Measurements from ENCODE around the gene CA14. TPM values are rescaled to one million over a fixed set of nuclear protein-coding genes. Genes with fewer than 3 reads are reported as not detected.

CA14 gene
- total and polyA plus RNA-seq, 9 of the 15 experiments (the other 6 are each of a cell fraction or from before 2014, with no cell fraction given), result 0.13 to 0.57 (median 0.26) TPM; not detected in 1

DNA sequence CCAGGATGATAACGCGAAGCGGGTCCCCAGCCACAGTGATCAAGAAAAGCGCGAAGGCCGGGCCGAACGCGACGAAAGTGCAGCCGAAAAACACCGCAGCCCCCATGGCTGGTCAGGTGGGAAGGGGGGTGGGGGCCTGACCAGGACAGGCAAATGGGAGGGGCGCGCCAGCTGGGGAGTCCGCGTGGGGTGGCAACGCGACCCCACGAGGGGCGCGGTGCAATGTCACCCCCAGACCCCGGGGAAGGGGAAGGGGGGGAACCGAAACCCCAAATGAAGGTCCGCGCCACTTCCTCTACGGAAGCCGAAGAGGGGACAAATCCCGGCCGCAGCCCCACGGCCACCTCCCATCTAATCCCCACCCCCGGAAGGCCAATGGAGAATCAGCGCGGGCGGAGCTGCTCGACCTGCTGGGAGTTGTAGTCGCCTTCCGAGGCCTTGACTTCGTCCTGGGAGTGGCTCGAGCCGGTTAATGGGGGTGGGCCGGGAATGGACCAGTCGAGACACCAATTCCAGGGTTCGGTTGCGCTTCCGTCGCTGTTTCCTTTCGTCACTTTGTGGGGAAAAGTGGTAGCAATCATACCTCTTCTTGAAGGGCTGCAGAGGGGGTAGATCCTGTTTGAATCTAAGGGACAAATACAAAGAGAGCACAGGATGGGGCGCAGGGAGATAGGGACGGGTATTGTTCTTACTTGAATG is 11.3 kb downstream of the CA14 start, which contains the start of gene APH1A (continued):
- TF ChIP-seq ID3 (CRISPR knock-in tag; IDR thresholded peaks at IDR 0.05) (no peak), ID3 (tag; IDR thresholded peaks at IDR 0.05) (no peak), KLF6 (CRISPR knock-in tag; IDR thresholded peaks at IDR 0.05; ENCODE audit: borderline replicate concordance) (peak; percentile 46; the same call in 1 of the 2 replicates), JUND (IDR thresholded peaks at IDR 0.05; ENCODE audit: borderline replicate concordance, low read depth, low read length) (peak; percentile 75), JUND (tag; IDR thresholded peaks at IDR 0.05; ENCODE audit: borderline replicate concordance, low read depth, low read length) (peak; percentile 38; the same call in 1 of the 3 replicates), HMGXB4 (CRISPR knock-in tag; IDR thresholded peaks at IDR 0.05) (0 out of 2 replicates have a peak, but pooled peaks have one; percentile 64), SAP30 (IDR thresholded peaks at IDR 0.05; ENCODE audit: borderline replicate concordance, insufficient read depth, low read depth, low read length, poor library complexity, severe bottlenecking) (no peak), ZNF143 (CRISPR knock-in tag; IDR thresholded peaks at IDR 0.05) (peak; percentile 91), BRD4 (IDR thresholded peaks at IDR 0.05) (peak; percentile 75; the same call in 1 of the 2 replicates), DPF2 (IDR thresholded peaks at IDR 0.05) (peak; percentile 37), ZFX (CRISPR knock-in tag; IDR thresholded peaks at IDR 0.05) (peak; percentile 79), NCOA1 (IDR thresholded peaks at IDR 0.05; ENCODE audit: low read depth) (no peak)
- TF ChIP-seq, protein P1, sequence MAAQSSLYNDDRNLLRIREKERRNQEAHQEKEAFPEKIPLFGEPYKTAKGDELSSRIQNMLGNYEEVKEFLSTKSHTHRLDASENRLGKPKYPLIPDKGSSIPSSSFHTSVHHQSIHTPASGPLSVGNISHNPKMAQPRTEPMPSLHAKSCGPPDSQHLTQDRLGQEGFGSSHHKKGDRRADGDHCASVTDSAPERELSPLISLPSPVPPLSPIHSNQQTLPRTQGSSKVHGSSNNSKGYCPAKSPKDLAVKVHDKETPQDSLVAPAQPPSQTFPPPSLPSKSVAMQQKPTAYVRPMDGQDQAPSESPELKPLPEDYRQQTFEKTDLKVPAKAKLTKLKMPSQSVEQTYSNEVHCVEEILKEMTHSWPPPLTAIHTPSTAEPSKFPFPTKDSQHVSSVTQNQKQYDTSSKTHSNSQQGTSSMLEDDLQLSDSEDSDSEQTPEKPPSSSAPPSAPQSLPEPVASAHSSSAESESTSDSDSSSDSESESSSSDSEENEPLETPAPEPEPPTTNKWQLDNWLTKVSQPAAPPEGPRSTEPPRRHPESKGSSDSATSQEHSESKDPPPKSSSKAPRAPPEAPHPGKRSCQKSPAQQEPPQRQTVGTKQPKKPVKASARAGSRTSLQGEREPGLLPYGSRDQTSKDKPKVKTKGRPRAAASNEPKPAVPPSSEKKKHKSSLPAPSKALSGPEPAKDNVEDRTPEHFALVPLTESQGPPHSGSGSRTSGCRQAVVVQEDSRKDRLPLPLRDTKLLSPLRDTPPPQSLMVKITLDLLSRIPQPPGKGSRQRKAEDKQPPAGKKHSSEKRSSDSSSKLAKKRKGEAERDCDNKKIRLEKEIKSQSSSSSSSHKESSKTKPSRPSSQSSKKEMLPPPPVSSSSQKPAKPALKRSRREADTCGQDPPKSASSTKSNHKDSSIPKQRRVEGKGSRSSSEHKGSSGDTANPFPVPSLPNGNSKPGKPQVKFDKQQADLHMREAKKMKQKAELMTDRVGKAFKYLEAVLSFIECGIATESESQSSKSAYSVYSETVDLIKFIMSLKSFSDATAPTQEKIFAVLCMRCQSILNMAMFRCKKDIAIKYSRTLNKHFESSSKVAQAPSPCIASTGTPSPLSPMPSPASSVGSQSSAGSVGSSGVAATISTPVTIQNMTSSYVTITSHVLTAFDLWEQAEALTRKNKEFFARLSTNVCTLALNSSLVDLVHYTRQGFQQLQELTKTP (IDR thresholded peaks at IDR 0.05; ENCODE audit: low read depth in 1 of 2, partially characterized antibody in 2 of 2), result peak in 1 of 2 experiments; percentile 83

Data from K562 (cell line).